Measurements from ENCODE around the gene SPSB2.
"Not testable (repeated sequence)": the region's sequence is repeated elsewhere in the genome, so short reads cannot be mapped to it uniquely, and the experiment has no call there.

SPSB2 gene

DNA sequence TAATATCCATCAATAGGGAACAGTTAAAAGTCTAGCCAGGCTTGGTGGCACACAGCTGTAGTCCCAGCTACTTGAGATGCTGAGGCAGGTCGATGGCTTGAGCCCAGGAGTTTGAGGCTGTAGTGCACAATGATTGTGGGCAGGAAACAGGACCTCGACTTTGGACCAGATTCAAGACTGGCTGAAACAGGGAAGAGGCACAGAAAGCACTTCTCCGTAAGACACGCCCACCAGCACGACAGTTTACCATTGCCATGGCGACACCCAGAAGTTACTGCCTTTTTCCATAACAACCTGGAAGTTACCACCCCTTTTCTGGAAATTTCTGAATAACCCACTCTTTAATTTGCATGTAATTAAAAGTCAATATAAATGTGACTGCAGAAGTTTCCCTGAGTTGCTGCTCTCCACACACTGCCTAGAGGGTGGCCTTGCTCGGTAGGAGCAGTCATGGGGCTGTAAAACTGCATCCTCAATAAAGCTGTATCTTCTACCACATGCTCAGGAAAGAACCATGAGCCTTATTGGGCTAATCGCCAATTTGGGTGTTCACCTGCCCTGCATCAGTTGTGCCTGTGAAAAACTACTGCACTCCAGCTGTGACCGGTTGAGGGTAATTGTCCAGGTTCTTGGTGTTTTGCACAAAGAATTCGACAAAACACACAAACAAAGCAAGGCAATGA is 26.9 kb upstream of the SPSB2 start:
- no peak for DNase-seq

DNA sequence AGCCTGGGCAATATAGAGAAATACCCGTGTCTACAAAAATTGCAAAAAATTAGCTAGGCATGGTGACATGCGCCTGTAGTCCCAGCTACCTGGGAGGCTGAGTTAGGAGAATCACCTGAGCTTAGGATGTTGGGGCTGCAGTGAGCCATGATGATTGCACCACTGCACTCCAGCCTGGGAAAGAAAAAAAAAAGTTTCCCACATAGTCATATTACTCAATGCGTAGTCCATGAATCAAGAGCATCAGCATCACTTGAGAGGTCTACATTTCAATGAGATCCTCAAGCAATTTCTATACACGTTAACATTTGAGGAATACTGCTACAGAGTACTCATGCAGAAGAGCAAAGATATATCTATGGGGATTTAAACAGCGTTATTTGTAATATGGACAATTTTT is 26.3 kb upstream of the SPSB2 start:
- DNase-seq, result no peak

DNA sequence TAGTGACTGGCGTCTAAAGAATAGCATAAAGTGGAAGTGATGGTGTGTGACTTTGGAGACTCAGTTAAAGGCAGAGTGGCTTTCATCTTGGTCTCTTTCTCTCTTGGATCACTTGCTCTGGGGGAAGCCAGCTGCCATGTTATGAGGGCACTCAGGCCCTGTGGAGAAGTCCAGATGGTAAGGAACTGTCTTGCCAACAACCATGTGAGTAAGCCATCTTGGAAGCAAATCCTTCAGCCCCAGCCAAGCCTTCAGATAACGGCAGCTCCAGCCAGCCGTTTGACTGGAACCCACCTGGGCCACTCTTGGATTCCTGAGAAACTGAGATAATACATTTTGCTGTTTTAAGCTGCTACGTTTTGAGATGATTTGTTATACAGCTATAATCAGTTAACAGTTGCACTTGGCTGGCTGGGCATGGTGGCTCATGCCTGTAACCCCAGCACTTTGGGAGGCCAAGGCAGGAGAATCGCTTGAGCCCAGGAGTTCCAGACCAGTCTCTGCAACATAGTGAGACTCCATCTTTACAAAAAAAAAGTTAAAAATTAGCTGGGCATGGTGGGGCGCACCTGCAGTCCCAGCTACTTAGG is 23.8 kb upstream of the SPSB2 start:
- no peak for DNase-seq

DNA sequence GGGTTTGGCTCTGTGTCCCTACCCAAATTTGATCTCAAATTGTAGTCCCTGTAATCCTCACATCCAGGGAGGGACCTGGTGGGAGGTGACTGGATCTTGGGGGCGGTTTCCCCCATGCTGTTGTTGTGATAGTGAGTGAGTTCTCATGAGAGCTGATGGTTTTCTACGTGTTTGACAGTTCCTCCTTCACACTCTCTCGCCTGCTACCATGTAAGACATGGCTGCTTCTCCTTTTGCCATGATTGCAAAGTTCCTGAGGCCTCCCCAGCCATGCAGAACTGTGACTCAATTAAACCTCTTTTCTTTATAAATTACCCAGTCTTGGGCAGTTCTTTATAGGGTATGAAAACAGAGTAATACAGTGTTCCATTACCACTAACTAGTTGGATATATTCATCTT is 21.2 kb upstream of the SPSB2 start:
- DNase-seq, result no peak

DNA sequence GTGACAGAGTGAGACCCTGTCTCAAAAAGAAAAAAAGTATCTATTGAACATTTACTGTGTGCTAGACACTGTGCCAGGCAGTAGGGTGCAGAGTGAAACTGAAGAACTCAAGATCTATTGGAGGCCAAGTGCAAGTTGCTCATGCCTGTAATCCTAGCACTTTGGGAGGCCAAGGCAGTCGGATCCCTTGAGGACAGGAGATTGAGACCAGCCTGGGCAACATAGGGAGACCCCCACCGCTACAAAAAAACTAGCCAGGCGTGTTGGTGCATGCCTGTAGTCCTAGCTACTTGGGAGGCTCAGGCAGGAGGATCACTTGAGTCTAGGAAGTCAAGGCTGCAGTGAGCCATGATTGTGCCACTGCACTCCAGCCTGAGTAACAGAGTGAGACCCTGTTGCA is 19.6 kb upstream of the SPSB2 start:
- not testable (repeated sequence) for DNase-seq

DNA sequence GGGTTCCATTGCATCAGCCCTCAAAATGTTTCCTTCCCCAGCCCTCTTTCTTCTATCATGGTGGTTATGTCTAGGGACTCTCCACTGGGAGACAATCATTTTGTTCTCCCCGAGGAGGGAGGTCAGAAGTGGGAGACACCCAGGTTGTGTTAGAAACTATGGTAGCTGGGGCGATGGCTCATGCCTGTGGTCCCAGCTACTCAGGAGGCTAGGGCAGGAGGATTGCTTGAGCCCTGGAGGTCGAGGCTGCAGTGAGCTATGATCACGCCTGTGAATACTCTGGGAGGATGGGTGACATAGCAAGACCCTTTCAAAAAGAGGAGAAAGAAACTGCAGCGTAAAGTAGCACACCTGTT is 18.5 kb upstream of the SPSB2 start:
- DNase-seq, result no peak

DNA sequence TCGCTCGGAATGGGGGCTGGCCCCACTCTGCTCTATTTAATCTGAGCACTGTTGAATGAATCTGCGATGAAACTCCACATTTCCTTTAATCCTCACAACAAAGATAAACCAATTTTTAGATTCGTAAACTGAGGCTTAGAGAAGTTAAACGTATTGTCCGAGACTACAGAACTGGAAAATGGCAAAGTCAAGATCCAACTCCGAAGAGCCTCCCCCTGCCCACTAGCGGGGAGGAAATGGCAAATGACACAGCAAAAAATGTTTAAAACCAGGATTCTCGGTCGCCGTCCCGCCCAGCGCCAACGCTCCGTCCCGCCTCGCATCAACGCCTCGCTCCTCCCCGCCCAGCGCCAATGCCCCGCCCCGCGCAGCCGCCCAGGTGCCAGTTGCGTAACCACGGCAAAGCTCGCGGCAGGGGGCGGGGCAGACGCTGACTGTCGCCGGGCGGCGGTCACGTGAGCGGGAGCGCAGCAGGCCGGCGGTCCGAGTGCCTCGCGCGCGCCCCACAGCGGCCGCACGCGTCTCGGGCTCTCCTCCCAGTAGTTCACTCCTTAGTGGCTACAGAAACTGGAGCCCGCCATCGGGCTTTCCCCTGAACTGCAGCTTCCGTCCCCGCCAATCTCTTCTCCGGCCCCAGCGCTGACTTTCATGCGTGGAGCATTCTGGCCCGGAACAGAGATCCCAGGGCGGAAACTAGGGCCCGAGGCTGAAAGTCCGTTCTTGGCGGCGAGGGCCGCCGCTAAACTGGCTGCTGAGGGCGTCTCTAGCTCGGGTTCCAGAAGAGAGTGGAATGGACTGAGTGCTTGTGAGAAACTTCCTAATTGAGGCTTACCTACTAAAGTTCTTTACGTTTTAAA is 17.9 kb upstream of the SPSB2 start:
- peak; percentile 98 for DNase-seq

DNA sequence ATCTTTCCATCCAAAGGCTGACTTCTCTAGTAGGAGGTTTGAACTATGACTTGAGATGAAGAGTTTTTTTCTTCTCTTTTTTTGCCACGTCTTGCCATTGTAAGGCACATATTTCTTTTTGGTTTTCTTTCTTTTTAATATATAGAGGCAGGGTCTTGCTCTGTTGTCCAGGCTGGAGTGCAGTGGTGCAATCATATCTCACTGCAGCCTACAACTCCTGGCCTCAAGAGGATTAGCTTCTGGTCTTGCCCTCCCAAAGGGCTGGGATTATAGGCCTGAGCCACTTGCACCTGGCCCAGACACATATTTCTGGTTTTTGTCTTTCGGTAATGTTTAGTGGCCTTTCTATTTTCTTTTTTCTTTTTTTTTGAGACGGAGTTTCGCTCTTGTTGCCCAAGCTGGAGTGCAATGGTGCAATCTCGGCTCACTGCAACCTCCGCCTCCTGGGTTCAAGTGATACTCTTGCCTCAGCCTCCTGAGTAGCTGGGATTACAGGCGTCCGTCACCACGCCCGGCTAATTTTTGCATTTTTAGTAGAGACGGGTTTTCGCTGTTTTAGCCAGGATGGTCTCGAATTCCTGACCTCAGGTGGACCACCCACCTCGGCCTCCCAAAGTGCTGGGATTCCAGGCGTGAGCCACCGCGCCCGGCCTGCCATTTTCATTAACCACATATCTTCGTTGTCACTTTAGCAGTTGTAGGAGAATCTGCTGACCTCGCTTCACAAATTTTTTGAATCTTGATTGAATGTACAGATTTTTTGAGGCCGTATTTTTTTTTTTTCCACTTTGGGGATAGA is 16.9 kb upstream of the SPSB2 start:
- DNase-seq, result not testable (repeated sequence)

DNA sequence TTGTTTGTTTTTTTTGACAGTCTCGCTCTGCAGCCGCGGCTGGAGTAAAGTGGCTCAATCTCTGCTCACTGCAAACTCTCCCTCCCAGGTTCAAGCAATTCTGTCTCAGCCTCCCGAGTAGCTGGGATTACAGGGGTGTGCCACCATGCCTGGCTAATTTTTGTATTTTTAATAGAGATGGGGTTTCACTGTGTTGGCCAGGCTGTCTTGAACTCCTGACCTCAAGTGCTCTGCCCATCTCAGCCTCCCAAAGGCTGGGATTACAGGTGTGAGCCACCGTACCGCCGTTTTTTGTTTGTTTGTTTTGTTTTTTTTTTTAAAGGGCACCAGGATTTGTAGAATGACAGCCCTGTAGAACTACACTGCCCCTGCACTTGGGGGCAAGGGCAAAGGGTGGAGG is 15.7 kb upstream of the SPSB2 start:
- not testable (repeated sequence) for DNase-seq

DNA sequence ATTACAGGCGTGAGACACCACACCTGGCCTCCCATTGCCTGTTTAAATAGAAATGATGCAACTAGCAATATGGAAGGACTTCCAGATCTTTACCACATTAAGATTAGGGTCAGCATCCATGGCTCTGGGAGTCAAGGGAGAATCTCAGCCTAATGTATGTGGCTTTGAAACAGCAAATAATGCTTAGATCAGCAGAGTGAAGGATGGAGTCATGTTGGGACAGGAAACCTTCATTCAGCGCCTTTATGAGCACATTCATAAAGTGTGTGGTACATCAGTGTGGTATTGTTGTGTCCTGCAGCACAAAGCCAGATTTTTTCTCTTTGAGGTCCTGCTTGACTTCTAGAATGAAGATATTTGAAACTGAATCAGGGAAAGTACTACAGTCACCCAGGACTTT is 15.3 kb upstream of the SPSB2 start:
- no peak for DNase-seq

DNA sequence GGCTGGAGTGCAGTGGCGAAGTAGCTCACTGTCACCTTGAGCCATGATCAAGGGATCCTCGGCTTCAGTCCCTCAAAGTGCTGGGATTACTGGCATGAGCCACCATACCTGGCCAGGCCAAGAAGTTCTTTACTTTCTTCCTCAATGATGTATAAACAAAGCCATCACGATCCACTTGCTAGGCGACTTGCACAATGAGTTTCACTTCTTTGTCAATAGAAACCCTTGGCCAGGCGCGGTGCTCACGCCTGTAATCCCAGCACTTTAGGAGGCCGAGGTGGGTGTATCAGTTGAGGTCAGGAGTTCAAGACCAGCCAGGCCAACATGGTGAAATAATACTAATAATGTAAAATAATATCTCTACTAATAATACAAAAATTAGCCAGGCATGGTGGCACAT is 14.4 kb upstream of the SPSB2 start:
- no peak for DNase-seq

DNA sequence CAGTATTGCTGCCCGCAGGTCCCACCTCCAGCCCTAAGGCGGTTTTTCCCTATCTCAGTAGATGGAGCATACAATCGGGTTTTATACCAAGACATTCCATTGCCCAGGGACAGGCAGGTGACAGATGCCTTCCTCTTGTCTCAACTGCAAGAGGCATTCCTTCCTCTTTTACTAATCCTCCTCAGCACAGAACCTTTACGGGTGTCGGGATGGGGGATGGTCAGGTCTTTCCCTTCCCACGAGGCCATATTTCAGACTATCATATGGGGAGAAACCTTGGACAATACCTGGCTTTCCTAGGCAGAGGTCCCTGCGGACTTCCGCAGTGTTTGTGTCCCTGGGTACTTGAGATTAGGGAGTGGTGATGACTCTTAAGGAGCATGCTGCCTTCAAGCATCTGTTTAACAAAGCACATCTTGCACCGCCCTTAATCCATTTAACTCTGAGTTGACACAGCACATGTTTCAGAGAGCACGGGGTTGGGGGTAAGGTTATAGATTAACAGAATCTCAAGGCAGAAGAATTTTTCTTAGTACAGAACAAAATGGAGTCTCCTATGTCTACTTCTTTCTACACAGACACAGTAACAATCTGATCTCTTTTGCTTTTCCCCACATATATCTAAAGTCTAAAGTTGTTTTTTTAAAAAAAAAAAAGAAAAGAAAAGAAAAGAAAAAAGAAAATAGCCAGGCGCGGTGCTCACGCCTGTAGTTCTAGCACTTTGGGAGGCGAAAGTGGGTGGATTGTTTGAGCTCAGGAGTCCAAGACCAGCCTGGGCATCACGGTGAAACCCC is 13.3 kb upstream of the SPSB2 start:
- DNase-seq, result not testable (repeated sequence)

DNA sequence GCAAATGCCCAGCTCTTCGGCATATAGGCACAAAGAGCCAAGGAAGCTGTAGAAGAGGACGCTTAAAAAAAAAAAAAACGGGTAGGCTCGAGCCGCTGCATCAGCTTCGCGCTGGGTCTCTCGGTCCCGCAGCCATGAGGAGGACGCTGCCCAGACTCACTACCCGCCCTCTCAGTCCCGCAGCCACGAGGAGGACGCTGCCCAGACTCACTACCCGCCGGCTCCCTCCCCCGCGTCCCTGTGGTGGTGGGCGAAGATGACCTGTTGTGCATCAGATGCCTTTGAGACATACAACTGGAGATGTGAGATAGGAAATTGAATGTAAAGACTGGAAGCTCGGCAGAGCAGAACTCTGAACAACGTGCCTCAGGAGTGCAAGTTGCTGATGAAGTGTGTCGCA is 11.4 kb upstream of the SPSB2 start:
- no peak for DNase-seq

DNA sequence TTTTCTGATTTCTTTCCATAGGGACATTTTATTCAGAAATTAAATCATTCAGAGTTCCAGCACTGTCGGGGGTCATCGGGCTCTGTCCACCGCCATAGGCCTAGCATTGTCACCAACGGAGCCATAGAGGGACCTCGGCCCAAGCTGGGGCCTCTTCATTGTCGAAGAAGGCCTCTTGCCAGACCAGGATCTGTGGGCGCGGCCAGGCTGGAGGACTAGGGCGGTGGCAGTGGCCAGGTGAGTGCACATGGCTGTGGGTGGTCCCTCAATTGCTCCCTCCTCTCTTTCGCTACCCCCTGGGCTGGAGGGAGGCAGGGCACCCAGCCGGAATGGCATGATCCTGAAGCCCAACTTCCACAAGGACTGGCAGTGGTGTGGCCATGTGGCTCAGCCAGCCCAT is 10.6 kb upstream of the SPSB2 start:
- no peak for DNase-seq

DNA sequence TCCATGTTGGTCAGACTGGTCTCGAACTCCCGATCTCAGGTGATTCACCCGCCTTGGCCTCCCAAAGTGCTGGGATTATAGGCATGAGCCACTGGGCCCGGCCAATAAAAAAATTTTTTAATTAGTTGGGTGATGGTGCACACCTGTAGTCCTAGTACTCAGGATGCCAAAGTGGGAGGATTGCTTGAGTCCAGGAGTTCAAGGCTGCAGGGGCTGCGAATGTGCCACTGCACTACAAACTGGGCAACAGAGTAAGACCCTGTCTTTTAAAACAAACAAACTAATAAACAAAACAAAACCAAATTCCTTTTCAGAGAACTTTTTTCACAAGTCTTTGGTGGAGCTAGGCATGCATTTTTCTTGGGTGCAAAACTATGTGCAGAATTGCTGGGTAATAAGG is 10.1 kb upstream of the SPSB2 start:
- DNase-seq, result no peak

DNA sequence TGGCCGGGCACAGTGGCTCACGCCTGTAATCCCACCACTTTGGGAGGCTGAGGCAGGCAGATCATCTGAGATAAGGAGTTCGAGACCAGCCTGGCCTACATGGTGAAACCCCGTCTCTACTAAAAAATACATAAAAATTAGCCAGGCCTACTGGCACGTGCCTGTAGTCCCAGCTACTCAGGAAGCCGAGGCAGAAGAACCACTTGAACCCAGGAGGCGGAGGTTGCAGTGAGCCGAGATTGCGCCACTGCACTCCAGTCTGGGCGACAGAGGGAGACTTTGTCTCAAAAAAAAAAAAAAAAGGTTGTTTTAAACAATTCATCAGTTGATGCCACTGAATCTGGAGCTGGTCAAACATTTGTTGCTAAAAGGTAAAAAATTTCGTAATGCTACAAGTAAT is 6.7 kb upstream of the SPSB2 start:
- DNase-seq, result not testable (repeated sequence)

DNA sequence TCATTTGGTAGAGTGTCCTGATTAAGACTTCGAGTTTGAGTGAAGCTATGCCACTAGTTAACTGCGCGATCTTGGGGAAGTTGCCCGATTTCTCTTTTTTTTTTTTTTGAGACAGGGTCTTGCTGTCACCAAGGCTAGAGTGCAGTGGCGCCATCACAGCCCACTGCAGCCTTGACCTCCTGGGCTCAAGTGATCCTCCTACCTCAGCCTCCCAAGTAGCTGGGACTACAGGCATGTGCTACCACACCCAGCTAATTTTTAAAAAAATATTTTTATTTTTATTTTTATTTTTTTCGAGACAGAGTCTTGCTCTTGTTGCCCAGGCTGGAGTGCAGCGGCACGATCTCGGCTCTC is 889 bp upstream of the SPSB2 start:
- not testable (repeated sequence) for DNase-seq

DNA sequence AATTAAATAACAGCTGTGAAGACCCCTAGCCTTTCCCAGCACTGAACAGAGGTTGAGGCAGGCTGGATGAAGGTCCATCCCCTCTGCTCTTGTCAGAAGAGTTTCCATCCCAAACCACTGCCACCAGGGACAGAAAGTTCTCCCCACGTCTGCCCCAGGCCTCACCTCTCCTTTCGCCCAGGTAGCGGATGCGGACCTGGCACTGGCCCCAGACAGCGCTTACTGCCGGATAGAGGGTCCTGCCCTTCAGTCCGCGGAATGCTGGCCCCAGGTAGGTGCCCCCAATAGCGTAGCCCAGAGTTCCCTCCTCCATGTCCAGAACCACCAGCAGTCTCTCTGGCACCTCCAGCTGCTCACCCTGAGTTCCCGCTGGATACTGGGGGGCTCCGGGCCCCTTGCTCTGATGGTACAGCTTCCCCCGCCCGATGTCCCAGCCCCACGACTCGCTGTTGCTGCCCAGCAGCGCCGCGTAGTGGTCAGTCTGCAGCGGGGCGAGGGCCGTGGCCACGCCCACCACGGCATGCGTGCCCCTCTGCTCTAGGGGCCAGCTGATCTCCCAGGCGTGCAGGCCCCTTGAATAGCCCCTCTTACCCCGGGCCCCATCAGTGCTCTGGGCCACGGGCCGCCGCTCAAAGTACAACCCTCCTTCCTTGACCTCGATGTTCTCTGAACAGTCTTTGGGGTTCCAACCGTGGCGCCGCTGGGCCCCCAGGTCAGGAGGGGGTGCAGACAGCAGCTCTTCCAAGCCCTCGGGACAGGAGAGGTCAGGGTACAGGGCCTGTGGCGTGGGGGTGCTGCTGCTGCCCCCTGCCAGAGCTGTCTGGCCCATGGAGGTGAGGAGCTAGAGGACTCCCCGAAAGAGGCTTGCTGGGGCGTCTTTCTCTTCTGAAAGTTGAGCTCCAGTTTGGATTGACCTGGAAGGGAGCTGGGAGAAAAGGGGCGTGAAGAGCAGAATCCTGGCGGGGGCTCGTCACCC is 742 bp downstream of the SPSB2 start:
- DNase-seq, result peak; percentile 78

DNA sequence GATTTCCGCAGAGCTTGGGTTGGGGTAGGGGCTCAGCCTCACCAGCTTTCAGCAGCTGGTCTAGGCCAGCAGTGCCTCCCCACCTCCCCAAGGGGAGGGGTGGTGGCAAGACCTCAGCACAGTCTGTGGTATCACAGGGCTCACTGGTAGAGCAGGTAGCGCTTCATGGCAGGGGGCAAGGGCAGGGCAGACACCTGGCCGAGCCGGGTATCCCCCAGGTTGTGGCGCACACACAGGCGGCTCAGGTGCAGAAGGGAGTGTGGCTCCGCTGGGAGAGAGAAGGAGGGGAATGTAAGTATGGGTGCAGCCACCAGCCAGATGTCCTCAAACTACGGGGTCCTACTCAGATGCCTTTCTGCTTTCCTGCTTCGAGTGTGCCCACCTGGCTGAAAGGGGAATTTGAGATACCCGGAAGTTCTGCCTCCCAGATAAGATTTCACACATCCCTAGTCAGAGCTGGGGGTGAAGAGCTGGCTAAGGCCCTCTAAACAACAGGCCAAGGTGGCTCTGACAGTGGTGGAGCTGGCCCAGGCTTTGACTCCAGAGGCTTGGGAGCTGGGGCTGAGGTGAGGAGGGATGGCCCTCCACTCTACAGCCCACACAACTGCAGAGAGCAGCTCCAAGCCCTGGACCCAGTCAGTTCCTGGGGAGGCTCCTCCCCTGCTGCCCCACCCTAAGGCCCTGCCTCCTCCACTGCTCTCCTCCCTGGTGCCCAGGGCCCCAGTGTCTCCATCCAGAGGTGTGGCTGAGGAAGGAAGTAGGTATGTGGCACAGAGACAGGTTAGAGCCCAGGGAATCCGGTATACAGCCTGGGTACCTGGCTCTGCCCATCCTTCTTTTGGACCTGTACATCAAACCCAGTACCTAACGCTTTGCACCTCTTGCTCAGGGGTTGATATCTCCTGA is 1.8 kb downstream of the SPSB2 start:
- DNase-seq, result no peak

DNA sequence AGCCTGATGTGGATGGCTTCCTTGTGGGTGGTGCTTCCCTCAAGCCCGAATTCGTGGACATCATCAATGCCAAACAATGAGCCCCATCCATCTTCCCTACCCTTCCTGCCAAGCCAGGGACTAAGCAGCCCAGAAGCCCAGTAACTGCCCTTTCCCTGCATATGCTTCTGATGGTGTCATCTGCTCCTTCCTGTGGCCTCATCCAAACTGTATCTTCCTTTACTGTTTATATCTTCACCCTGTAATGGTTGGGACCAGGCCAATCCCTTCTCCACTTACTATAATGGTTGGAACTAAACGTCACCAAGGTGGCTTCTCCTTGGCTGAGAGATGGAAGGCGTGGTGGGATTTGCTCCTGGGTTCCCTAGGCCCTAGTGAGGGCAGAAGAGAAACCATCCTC is 2.8 kb downstream of the SPSB2 start:
- DNase-seq, result not testable (repeated sequence)
